Heart right ventricle (tissue), 16 donors: ENCODE measurements around the gene CCDC154. TPM values are rescaled to one million over a fixed set of nuclear protein-coding genes. Genes with fewer than 3 reads are reported as not detected.

Source experiments
- ATAC-seq, 8 donors: fragments of 200-7000 bp; cut with Tn5 transposase; one replicate each; pipeline ENCODE4 v1.9.1; 2020; ENCODE audit warnings: mild to moderate bottlenecking in 8 of 8, moderate library complexity in 8 of 8, moderate number of reproducible peaks in 1 of 8
- DNase-seq, 2 donors: peaks; one replicate each; pipeline ENCODE4 v3.0.0-alpha.2; 2020
- H3K27ac ChIP-seq, 10 donors: fragments of 200-600 bp; sonication (generic) in 2 of 10; one replicate each; pipeline versions ENCODE4 v1.5.0 to v1.8.0; 2020 to 2022; ENCODE audit warnings: mild to moderate bottlenecking in 3 of 10
- H3K27me3 ChIP-seq, 7 donors: fragments of 200-600 bp; one replicate each; pipeline ENCODE4 v1.8.0; 2021 to 2022; ENCODE audit warnings: mild to moderate bottlenecking in 2 of 7
- H3K36me3 ChIP-seq, 9 donors: fragments of 200-600 bp; sonication (generic) in 1 of 9; one replicate each; pipeline versions ENCODE4 v1.5.0 to v1.8.0; 2020 to 2022; ENCODE audit warnings: mild to moderate bottlenecking in 2 of 9
- H3K4me1 ChIP-seq, 9 donors: fragments of 200-600 bp; sonication (generic) in 1 of 9; one replicate each; pipeline versions ENCODE4 v1.5.0 to v1.8.0; 2020 to 2022; ENCODE audit warnings: mild to moderate bottlenecking in 4 of 9
- H3K4me3 ChIP-seq, 10 donors: fragments of 200-600 bp; sonication (generic) in 2 of 10; one replicate each; pipeline versions ENCODE4 v1.5.0 to v1.8.0; 2020 to 2022; ENCODE audit warnings: mild to moderate bottlenecking in 7 of 10, moderate library complexity in 2 of 10
- H3K9me3 ChIP-seq, 11 donors: fragments of 200-600 bp in 10 of 11; sonication (generic) in 2 of 11; one replicate each; pipeline versions ENCODE4 v1.5.0 to v1.8.0; 2013 to 2022; ENCODE audit warnings: mild to moderate bottlenecking in 2 of 11, control low read depth in 1 of 11, moderate library complexity in 1 of 11
- CTCF ChIP-seq, 9 donors: fragments of 200-600 bp; sonication (generic) in 2 of 9; IDR thresholded peaks; one replicate each; pipeline versions ENCODE4 v1.5.0 to v1.8.0; 2021 to 2022; ENCODE audit warnings: antibody characterized with exemption in 9 of 9, mild to moderate bottlenecking in 5 of 9, moderate library complexity in 1 of 9
- WGBS, 2 donors: extraction: QIAGEN DNeasy Blood & Tissue Kit; methylation state at CpG; one replicate each; pipeline ENCODE4 v1.1.7; 2013; ENCODE audit warnings: inconsistent platforms in 1 of 2; 5-methylcytosine and 5-hydroxymethylcytosine counted together
- intact Hi-C, 10 donors: fragments of 100-400 bp; cut with DNase I; formaldehyde crosslinking; loops; one replicate each; pipeline versions ENCODE4 v1.11.1 to v1.14.2; 2022
- polyA plus RNA-seq, 2 donors: library from polyadenylated mRNA; stranded (reverse); fragments of 200-250 nt; gene quantifications; one replicate each; pipeline ENCODE4 v1.2.3, GENCODE V29; 2013
- total RNA-seq, 10 donors: library from RNA; stranded (reverse); fragmentation: NEBNext Ultra II Directional in 3 of 10; extraction: Animal tissue kit (Norgen Biotek cat#: 25700) in 3 of 10; gene quantifications; one replicate each; pipeline versions ENCODE4 v1.2.1 to v1.2.4, GENCODE V29; 2021 to 2023
- donor health status: Arrhythmogenic right ventricular cardiomyopathy.
- donor health status: ischemic (EF 13 %, LVEDD 7.1; RV severe dilation, severe dysfunction).
- donor health status: healthy with polysubstance abuse.
- donor health status: DM: no; HTN: yes; CAD: no.
- donor health status: DM: no; HTN: no; CAD: no.
- donor health status: ischemic (EF 25% LVEDD 6.9; RV normal size, moderate dysfunction).
- donor health status: ischemic (EF 25% LVEDD 5.7; RV mildly dilated, moderate dysfunction).
- donor health status: healthy.
- donor health status: DM: yes; HTN: yes; CAD: no.
- donor health status: Ischemic cardiomyopathy.
- donor health status: ischemic (EF 35%, LVEDD 5.7; RV mildly dilated, moderate dysfunction).
- donor health status: nonischemic (EF 11% LVEDD 7.7; RV severe dilation, severe dysfunction).
- donor health status: DM: yes; HTN: yes; CAD: no.
- donor health status: PGD.
- donor health status: ischemic (EF 29% LVEDD 5.4; RV normal size, mild dysfunction).
- donor health status: nonischemic (EF 23%, LVEDD 6.1; RV moderate dilation, normal function).

Gene CCDC154
- total and polyA plus RNA-seq, 12 donors, result 0.17 to 5.9 (median 0.75) TPM

GRCh38 chr16:1390239-1390779 lies 54.0 kb downstream of the CCDC154 start:
- Histone ChIP-seq H3K9me3 (no peaks in the 10 kb centered on the region), H3K27ac (no peak overlapping the region), H3K4me1 (no peaks in the 10 kb centered on the region), H3K4me3 (no peak overlapping the region), H3K36me3 (peaks cover 0 to 95% (median 20%) of the 10 kb centered on the region in 9 donors), H3K27me3 (no peaks in the 10 kb centered on the region)
- 86 to 87% methylated on average over 28 of the region's 28 CpGs for WGBS, 2 donors
- intact Hi-C loops, result no loop called here
- no peak for ATAC-seq
- no peak for TF ChIP-seq CTCF (IDR thresholded peaks at IDR 0.05)
- no peak for DNase-seq

- ATAC-seq, result no peak
- 94 to 96% methylated on average over 7 of the region's 7 CpGs for WGBS, 2 donors
- intact Hi-C loops, result no loop called here
These were observed 54.6 kb downstream of the CCDC154 start for GRCh38 chr16:1389762-1390161.

GRCh38 chr16:1387331-1387730 lies 57.0 kb downstream of the CCDC154 start:
- intact Hi-C loops, result no loop called here
- no peaks in the 10 kb centered on the region for H3K27me3 ChIP-seq
- DNase-seq (no peak), ATAC-seq (no peak)
- no peak overlapping the region for H3K27ac ChIP-seq
- H3K9me3 ChIP-seq, result no peaks in the 10 kb centered on the region
- H3K4me3 ChIP-seq, result no peak overlapping the region
- WGBS, 2 donors, result 94% methylated on average over 16 of the region's 16 CpGs
- TF ChIP-seq CTCF (IDR thresholded peaks at IDR 0.05), result no peak
- H3K4me1 ChIP-seq, result no peaks in the 10 kb centered on the region
- peaks cover 0 to 96% (median 9%) of the 10 kb centered on the region in 9 donors for H3K36me3 ChIP-seq

More at GRCh38 chr16:1389762-1390161, 54.6 kb downstream of the CCDC154 start:
- TF ChIP-seq CTCF (IDR thresholded peaks at IDR 0.05), result no peak
- no peaks in the 10 kb centered on the region for H3K4me1 ChIP-seq
- H3K9me3 ChIP-seq, result no peaks in the 10 kb centered on the region
- DNase-seq, result no peak
- H3K4me3 ChIP-seq, result no peak overlapping the region
- no peak overlapping the region for H3K27ac ChIP-seq
- H3K27me3 ChIP-seq, result no peaks in the 10 kb centered on the region
- H3K36me3 ChIP-seq, result peaks cover 0 to 96% (median 25%) of the 10 kb centered on the region in 9 donors

- intact Hi-C loops, result no loop called here
These were observed 59.1 kb downstream of the CCDC154 start for GRCh38 chr16:1385232-1385631.

More at GRCh38 chr16:1385232-1385631, 59.1 kb downstream of the CCDC154 start:
- DNase-seq, result no peak
- Histone ChIP-seq H3K27ac (no peak overlapping the region), H3K9me3 (no peaks in the 10 kb centered on the region), H3K36me3 (peaks cover 0 to 96% (median 11%) of the 10 kb centered on the region in 9 donors), H3K4me3 (no peak overlapping the region), H3K27me3 (no peaks in the 10 kb centered on the region), H3K4me1 (peaks cover 0 to 2% (median 0%) of the 10 kb centered on the region in 9 donors)
- 96 to 97% methylated on average over 39 of the region's 39 CpGs for WGBS, 2 donors
- TF ChIP-seq CTCF (IDR thresholded peaks at IDR 0.05), result no peak
- ATAC-seq, result peak in 1 of 8 donors; percentile 5

Other genes starting within 250 kb of the CCDC154 start
- under 1 TPM in 1 of 10 donors, not detected in 9; 0.37 TPM for gene TPSG1, start 219.3 kb downstream of the CCDC154 start, total RNA-seq
- under 1 TPM in 1 of 2 donors, not detected in 1; 0.06 TPM for gene TPSG1, start 219.3 kb downstream of the CCDC154 start, polyA plus RNA-seq
- gene TPSB2, start 214.4 kb downstream of the CCDC154 start, total RNA-seq, result 1 to 10 TPM in 7 of 10 donors, under 1 TPM in 3; 0.33 to 5.2 (median 1.8) TPM
- gene TPSB2, start 214.4 kb downstream of the CCDC154 start, polyA plus RNA-seq, result 1 to 10 TPM; 1.7 to 6.4 TPM
- gene TPSAB1, start 203.9 kb downstream of the CCDC154 start, total RNA-seq, result 10 to 100 TPM in 1 of 10 donors, 1 to 10 TPM in 7, under 1 TPM in 2; 0.53 to 11.4 (median 2.2) TPM
- gene TPSAB1, start 203.9 kb downstream of the CCDC154 start, polyA plus RNA-seq, result 1 to 10 TPM; 1.5 to 5.8 TPM
- gene TPSD1, start 188.5 kb downstream of the CCDC154 start, total RNA-seq, result under 1 TPM in 3 of 10 donors, not detected in 7; 0.28 to 0.44 (median 0.33) TPM
- under 1 TPM; 0.12 to 0.51 TPM for gene TPSD1, start 188.5 kb downstream of the CCDC154 start, polyA plus RNA-seq
- gene UBE2I, start 134.9 kb downstream of the CCDC154 start, total RNA-seq, result 10 to 100 TPM; 70.6 to 99.8 (median 84.6) TPM
- 10 to 100 TPM; 63.1 to 76.4 TPM for gene UBE2I, start 134.9 kb downstream of the CCDC154 start, polyA plus RNA-seq
- 1 to 10 TPM in 9 of 10 donors, under 1 TPM in 1; 0.37 to 3.8 (median 2.0) TPM for gene BAIAP3, start 110.9 kb downstream of the CCDC154 start, total RNA-seq
- 1 to 10 TPM; 1.4 to 6.8 TPM for gene BAIAP3, start 110.9 kb downstream of the CCDC154 start, polyA plus RNA-seq
- 10 to 100 TPM; 41.5 to 63.6 (median 56.0) TPM for gene TSR3, start 92.7 kb downstream of the CCDC154 start, total RNA-seq
- gene TSR3, start 92.7 kb downstream of the CCDC154 start, polyA plus RNA-seq, result 10 to 100 TPM; 43.7 to 83.4 TPM
- 10 to 100 TPM; 24.8 to 43.4 (median 29.9) TPM for gene GNPTG, start 92.6 kb downstream of the CCDC154 start, total RNA-seq
- gene GNPTG, start 92.6 kb downstream of the CCDC154 start, polyA plus RNA-seq, result 10 to 100 TPM; 44.5 to 56.3 TPM
- 10 to 100 TPM in 7 of 10 donors, 1 to 10 TPM in 3; 6.8 to 20.4 (median 11.4) TPM for gene UNKL, start 29.9 kb downstream of the CCDC154 start, total RNA-seq
- gene UNKL, start 29.9 kb downstream of the CCDC154 start, polyA plus RNA-seq, result 10 to 100 TPM in 1 of 2 donors, 1 to 10 TPM in 1; 3.3 to 11.6 TPM
- gene UQCC4, start 23.8 kb downstream of the CCDC154 start, total RNA-seq, result 10 to 100 TPM in 9 of 10 donors, 1 to 10 TPM in 1; 7.8 to 14.9 (median 12.5) TPM
- 10 to 100 TPM in 1 of 2 donors, 1 to 10 TPM in 1; 9.0 to 30.5 TPM for gene UQCC4, start 23.8 kb downstream of the CCDC154 start, polyA plus RNA-seq
- under 1 TPM in 4 of 10 donors, not detected in 6; 0.32 to 0.61 (median 0.47) TPM for gene PERCC1, start 13.5 kb downstream of the CCDC154 start, total RNA-seq
- under 1 TPM; 0.04 to 0.59 TPM for gene PERCC1, start 13.5 kb downstream of the CCDC154 start, polyA plus RNA-seq
- 10 to 100 TPM; 29.9 to 60.1 (median 35.1) TPM for gene CLCN7, start 30.5 kb upstream of the CCDC154 start, total RNA-seq
- gene CLCN7, start 30.5 kb upstream of the CCDC154 start, polyA plus RNA-seq, result 10 to 100 TPM; 29.5 to 60.6 TPM
- gene PTX4, start 44.4 kb upstream of the CCDC154 start, total RNA-seq, result not detected
- not detected for gene PTX4, start 44.4 kb upstream of the CCDC154 start, polyA plus RNA-seq
- 10 to 100 TPM; 14.5 to 22.0 (median 19.7) TPM for gene TELO2, start 48.8 kb upstream of the CCDC154 start, total RNA-seq
- gene TELO2, start 48.8 kb upstream of the CCDC154 start, polyA plus RNA-seq, result 10 to 100 TPM; 27.4 to 50.5 TPM
- 10 to 100 TPM; 10.7 to 24.4 (median 18.1) TPM for gene TMEM204, start 89.1 kb upstream of the CCDC154 start, total RNA-seq
- gene TMEM204, start 89.1 kb upstream of the CCDC154 start, polyA plus RNA-seq, result 10 to 100 TPM; 37.5 to 49.9 TPM
- 10 to 100 TPM in 2 of 10 donors, 1 to 10 TPM in 8; 4.7 to 11.9 (median 8.0) TPM for gene IFT140, start 167.5 kb upstream of the CCDC154 start, total RNA-seq
- 1 to 10 TPM; 6.8 to 9.2 TPM for gene IFT140, start 167.5 kb upstream of the CCDC154 start, polyA plus RNA-seq
- 10 to 100 TPM in 8 of 10 donors, 1 to 10 TPM in 2; 9.5 to 13.8 (median 10.7) TPM for gene CRAMP1, start 167.8 kb upstream of the CCDC154 start, total RNA-seq
- gene CRAMP1, start 167.8 kb upstream of the CCDC154 start, polyA plus RNA-seq, result 10 to 100 TPM in 1 of 2 donors, 1 to 10 TPM in 1; 3.2 to 10.0 TPM
- 10 to 100 TPM; 20.2 to 57.5 (median 32.2) TPM for gene JPT2, start 233.7 kb upstream of the CCDC154 start, total RNA-seq
- gene JPT2, start 233.7 kb upstream of the CCDC154 start, polyA plus RNA-seq, result 10 to 100 TPM; 10.0 to 38.1 TPM